ENCODE data around the gene DENND2A.

- TF ChIP-seq CTCF (IDR thresholded peaks at IDR 0.05; ENCODE audit: insufficient read depth, low read length) (no peak), POLR2AphosphoS5 (IDR thresholded peaks at IDR 0.05; ENCODE audit: low read depth) (no peak), GABPA (IDR thresholded peaks at IDR 0.05; ENCODE audit: low read depth) (no peak), REST (IDR thresholded peaks at IDR 0.05; ENCODE audit: insufficient replicate concordance, low read depth) (no peak)
Measured at GRCh38 chr7:140546947-140547346, 93.7 kb downstream of the DENND2A start.

Measured in HL-60 (cell line).